Measurements from ENCODE around the gene PDE4D.
A peak's percentile ranks its signal among the peaks of the same experiment; 100 is the strongest.

Gene PDE4D

DNA sequence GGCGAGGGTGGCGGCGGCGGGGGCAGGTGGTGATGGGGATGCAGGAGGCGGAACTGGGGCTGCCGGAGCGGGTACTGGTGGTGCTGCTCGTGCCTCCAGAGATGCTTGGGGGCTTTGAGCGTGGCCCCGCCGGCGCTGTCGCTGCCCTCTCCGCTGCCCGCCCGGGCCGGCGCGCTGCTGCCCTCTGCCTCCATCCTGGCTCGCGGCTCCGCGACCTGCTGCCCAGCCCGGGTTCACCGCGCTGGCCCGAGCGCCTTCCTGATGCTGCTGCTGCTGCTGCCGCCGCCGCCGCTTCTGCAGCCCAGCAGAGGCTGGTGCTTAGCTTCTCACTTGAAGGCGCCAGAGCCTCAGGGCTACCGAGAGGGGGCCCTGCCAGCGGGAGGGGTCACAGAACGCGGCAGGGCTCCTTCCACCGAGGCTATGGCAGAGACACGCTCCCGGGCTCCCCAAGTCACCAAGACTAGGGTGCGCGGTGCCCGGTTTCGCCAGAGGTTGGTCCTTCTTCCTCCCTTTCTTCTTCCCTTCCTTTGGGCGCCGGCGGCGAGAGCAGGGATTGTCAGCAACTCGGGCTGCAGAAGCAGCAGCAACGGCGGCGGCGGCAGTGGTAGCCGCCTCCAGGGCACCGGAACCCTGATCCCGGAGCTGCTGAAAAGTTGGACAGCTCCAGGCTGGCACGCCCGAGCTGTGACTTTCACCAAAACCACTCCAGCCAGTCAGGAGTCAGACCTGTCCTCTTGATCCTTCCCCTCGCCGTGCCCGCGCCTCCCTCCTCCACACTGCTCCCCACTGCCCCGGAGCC, at the start of gene PDE4D:
Gene PDE4D (minus strand): TSS at position 298 of the 799 bp plus-strand sequence.
- in situ Hi-C loops (cut with MboI; ENCODE audit: low sequenced_read_pairs): no loop called here
- Histone ChIP-seq H3K27me3 (ENCODE audit: low read depth) (peaks cover 26% of the 10 kb centered on the region), H3K4me3 (no peak within 1 kb of the TSS), H3K9me3 (no peaks in the 10 kb centered on the region), H3K4me1 (no peaks in the 10 kb centered on the region), H3K36me3 (replicated peaks) (no peaks in the 10 kb centered on the region)
- DNase-seq (ENCODE audit: low spot score in 2 of 2): peak in 1 of 2 experiments; percentile 37

DNA sequence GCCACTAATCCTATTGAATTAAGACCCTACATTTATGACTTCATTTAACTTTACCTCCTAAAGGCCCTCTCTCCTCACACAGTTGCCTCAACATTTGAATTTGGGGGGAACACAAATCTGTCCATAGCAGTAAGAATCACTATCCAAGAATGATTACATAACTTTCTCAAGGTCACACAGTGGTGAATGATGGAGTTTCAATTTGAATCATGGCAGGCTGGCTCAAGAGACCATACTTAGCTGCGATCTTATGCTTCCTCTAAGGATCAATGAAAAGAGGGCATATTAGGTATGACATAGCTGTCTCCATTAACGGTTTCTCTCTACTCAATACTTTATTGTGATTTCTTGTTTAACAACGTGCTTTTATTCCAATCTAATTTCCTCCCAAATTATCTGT, 44.1 kb upstream of the PDE4D start:
- Histone ChIP-seq H3K4me1 (no peaks in the 10 kb centered on the region), H3K36me3 (replicated peaks) (no peaks in the 10 kb centered on the region), H3K9me3 (no peaks in the 10 kb centered on the region), H3K4me3 (no peak overlapping the region), H3K27me3 (ENCODE audit: low read depth) (no peaks in the 10 kb centered on the region)
- in situ Hi-C loops (cut with MboI; ENCODE audit: low sequenced_read_pairs): no loop called here
- no peak for DNase-seq (ENCODE audit: low spot score in 2 of 2)

DNA sequence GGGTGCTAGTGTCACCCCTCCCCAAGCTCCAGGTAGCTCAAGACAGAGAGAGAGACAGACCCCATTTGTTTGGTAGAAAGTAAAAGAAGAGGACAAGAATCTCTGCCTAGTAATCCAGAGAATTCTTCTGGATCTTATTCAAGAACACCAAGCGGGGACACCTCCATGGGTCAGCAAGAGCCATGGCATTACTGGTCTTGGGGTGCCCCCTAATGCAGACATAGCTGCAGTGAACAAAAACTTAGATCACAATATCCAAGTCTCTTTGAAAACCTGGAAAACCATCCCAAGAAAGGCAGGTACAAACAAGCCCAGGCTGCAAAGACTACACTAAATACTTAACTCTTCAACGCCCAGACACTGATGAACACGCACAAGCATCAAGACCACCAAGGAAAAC, 29.9 kb upstream of the PDE4D start:
- Histone ChIP-seq H3K9me3 (no peaks in the 10 kb centered on the region), H3K36me3 (replicated peaks) (no peaks in the 10 kb centered on the region), H3K27me3 (ENCODE audit: low read depth) (no peaks in the 10 kb centered on the region), H3K4me1 (no peaks in the 10 kb centered on the region), H3K4me3 (no peak overlapping the region)
- in situ Hi-C loops (cut with MboI; ENCODE audit: low sequenced_read_pairs): no loop called here
- no peak for DNase-seq (ENCODE audit: low spot score in 2 of 2)

DNA sequence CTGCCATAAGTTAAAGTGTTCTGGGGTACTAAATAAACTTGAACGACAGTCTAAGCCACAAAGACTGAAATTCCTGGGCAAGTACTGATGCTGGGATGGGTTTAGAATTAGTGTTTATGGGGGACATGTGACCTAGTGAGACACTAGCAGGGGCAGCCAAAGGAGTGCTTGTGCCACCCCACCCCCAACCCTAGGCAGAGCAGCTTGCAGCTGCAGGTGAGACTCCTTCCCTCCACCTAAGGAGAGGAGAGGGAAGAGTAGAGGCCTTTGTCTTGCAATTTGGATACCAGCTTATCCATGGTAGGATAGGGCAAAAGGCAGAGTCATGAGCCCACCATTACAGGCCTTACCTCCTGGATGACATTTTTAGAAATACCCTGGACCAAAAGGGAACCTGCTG, 28.7 kb upstream of the PDE4D start:
- H3K4me3 ChIP-seq: no peak overlapping the region
- H3K36me3 ChIP-seq (replicated peaks): no peaks in the 10 kb centered on the region
- in situ Hi-C loops (cut with MboI; ENCODE audit: low sequenced_read_pairs): no loop called here
- no peak for DNase-seq (ENCODE audit: low spot score in 2 of 2)
- no peaks in the 10 kb centered on the region for H3K27me3 ChIP-seq (ENCODE audit: low read depth)
- no peaks in the 10 kb centered on the region for H3K4me1 ChIP-seq
- no peaks in the 10 kb centered on the region for H3K9me3 ChIP-seq

DNA sequence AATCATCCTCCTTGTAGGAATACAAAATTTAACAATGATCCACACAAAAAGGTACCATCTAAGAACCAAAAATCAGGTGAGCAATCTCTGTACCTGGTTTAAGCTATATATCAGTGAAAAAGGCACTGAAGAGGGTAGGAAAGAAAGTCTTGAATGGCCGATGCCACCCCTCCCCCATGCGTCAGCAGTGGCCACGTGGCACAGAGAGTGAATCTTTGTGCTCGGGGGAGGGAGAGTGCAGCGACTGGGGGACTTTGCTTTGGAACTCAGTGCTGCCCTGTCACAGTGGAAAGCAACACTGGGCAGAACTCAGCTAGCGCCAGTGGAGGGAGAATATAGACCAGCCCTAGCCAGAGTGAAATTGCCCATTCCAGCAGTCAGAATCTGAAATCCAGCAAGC, 28.3 kb upstream of the PDE4D start:
- in situ Hi-C loops (cut with MboI; ENCODE audit: low sequenced_read_pairs): no loop called here
- Histone ChIP-seq H3K27me3 (ENCODE audit: low read depth) (no peaks in the 10 kb centered on the region), H3K4me1 (no peaks in the 10 kb centered on the region), H3K4me3 (no peak overlapping the region), H3K9me3 (no peaks in the 10 kb centered on the region), H3K36me3 (replicated peaks) (no peaks in the 10 kb centered on the region)
- no peak for DNase-seq (ENCODE audit: low spot score in 2 of 2)

DNA sequence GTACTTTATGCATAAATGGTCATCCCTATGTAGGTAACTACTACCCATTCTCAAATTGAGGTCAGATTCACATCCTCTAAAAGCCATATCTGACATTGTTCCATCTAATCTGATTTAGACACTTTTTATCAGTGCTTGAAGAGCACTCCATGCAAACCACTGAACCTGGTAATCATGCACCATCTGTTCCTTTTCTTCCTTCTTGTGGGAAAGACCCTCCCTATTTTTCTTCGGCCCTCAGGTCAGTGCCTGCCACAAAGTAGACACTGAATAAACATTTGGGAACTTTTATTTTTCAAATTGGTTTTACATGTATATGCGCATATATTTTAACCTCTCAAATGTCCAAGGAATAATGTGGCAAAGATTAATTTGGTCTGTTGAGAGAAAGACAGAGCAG, 26.0 kb upstream of the PDE4D start:
- no peak overlapping the region for H3K4me3 ChIP-seq
- no peaks in the 10 kb centered on the region for H3K4me1 ChIP-seq
- no peaks in the 10 kb centered on the region for H3K9me3 ChIP-seq
- H3K27me3 ChIP-seq (ENCODE audit: low read depth): peaks cover 3% of the 10 kb centered on the region; the same call in 1 of the 2 replicates
- in situ Hi-C loops (cut with MboI; ENCODE audit: low sequenced_read_pairs): no loop called here
- no peaks in the 10 kb centered on the region for H3K36me3 ChIP-seq (replicated peaks)
- no peak for DNase-seq (ENCODE audit: low spot score in 2 of 2)

DNA sequence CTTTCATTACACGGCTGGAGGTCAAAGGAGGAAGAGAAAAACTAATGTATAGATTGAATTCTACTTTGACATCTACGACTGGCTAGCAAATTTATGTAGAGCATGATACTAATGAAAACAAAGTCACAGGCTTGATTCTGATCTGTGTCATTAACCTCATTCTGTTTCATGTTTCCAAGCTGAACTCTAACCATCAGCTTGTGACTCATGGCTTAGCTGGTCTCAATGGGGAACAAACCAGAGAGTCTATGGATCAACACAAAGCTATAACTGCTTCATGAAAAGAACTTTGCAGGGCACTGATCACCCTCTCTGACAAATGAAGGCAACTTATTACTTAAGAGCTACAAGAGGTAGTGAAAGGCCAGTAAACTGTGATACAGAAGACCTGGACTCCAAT, 23.6 kb upstream of the PDE4D start:
- in situ Hi-C loops (cut with MboI; ENCODE audit: low sequenced_read_pairs): no loop called here
- H3K9me3 ChIP-seq: no peaks in the 10 kb centered on the region
- no peaks in the 10 kb centered on the region for H3K36me3 ChIP-seq (replicated peaks)
- no peaks in the 10 kb centered on the region for H3K4me1 ChIP-seq
- H3K27me3 ChIP-seq (ENCODE audit: low read depth): peaks cover 3% of the 10 kb centered on the region; the same call in 1 of the 2 replicates
- no peak overlapping the region for H3K4me3 ChIP-seq
- no peak for DNase-seq (ENCODE audit: low spot score in 2 of 2)

DNA sequence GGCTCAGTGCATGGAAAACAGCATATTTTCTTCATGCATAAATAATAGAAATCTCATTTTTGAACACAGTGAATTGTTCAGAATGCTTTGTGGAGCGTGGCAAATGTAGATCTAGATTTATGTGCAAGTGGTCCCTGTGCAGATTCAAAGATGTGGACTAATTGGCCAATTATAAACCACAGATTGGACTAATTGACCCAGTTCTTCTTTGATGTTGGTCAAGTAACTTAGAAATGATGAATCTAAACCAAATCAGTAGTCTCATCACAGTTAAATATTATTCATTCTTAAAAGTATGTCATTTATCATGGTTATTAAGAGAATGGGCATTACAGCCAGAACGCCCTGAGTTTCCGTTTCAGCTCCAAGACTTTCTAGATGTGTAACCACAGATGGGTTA, 11.7 kb upstream of the PDE4D start:
- Histone ChIP-seq H3K4me3 (no peak overlapping the region), H3K4me1 (no peaks in the 10 kb centered on the region), H3K27me3 (ENCODE audit: low read depth) (peaks cover 11% of the 10 kb centered on the region), H3K36me3 (replicated peaks) (no peaks in the 10 kb centered on the region), H3K9me3 (no peaks in the 10 kb centered on the region)
- DNase-seq (ENCODE audit: low spot score in 2 of 2): no peak
- in situ Hi-C loops (cut with MboI; ENCODE audit: low sequenced_read_pairs): no loop called here

DNA sequence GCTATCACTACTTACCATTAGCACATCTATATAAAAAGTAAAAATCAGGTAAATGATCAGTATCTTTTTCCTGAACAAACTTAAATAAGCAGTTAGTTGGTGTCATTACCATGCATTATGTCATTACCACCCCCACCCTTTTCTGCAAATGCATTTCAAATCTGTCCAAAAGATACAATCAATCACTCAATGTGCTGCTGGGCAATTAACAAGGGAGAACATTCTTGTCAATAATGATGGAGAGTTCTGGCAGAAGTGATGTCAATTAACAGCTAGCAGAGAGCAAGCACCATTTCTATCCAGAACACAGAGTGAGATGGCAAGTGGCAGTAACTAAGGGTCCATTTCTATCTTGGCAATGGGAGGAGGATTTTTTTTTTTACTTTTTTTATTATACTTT, 3.5 kb upstream of the PDE4D start:
- DNase-seq (ENCODE audit: low spot score in 2 of 2): no peak
- Histone ChIP-seq H3K4me3 (no peak overlapping the region), H3K9me3 (no peaks in the 10 kb centered on the region), H3K4me1 (no peaks in the 10 kb centered on the region), H3K36me3 (replicated peaks) (no peaks in the 10 kb centered on the region), H3K27me3 (ENCODE audit: low read depth) (peaks cover 22% of the 10 kb centered on the region)
- in situ Hi-C loops (cut with MboI; ENCODE audit: low sequenced_read_pairs): no loop called here

DNA sequence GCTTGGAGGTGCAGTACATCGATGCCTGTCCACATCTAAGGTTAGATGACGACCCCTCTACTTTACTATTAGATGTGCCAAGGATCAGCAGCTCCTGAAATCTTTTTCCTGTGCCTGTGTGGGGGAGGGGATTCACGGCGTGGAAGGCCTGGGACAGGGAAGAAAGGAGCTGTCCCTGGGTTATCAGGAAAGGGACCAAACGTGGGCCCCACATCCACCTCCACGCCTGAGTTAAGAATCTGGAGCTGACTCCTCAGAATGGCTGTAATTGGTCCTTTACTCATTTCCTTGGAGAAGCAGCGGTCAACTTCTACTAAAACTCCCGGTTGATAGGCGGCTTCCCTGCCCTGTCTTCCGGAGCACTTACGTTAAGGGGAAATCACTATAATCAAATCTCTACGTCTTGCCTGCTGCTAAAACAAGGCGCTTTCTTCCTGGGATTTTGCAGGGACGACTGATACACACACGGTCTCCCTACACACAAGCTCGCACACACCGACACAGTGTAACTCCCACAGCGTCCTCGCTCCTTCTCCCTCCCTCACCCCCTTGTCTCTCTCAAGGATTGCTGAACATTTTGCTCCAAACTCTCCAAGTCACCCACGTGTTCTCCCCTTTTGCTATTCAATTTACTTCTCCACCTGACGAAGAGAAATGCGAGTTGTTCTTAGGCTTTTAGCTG, 1.4 kb downstream of the PDE4D start:
- in situ Hi-C loops (cut with MboI; ENCODE audit: low sequenced_read_pairs): no loop called here
- H3K36me3 ChIP-seq (replicated peaks): no peaks in the 10 kb centered on the region
- H3K27me3 ChIP-seq (ENCODE audit: low read depth): peaks cover 26% of the 10 kb centered on the region
- no peaks in the 10 kb centered on the region for H3K4me1 ChIP-seq
- H3K4me3 ChIP-seq: no peak overlapping the region
- H3K9me3 ChIP-seq: no peaks in the 10 kb centered on the region
- DNase-seq (ENCODE audit: low spot score in 2 of 2): no peak

DNA sequence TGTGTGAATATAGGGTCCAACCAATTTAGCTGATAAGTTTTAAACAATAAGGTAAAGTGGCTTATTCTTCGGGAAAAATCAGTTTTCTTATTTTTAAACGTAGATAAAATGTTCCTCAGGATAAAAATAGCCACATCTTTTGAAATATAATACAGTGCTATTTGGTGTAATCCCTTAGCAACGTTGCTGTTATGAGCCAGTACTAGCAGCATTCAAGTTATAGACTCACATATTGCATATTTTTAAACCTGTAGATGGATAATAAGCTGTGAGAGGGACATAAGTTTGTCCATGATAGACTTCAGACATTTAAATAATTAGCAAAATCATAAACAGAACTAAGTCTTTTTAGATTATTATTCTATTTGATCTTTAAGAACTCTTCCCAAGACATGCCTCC, 6.3 kb downstream of the PDE4D start:
- no peaks in the 10 kb centered on the region for H3K4me1 ChIP-seq
- H3K27me3 ChIP-seq (ENCODE audit: low read depth): peaks cover 6% of the 10 kb centered on the region
- in situ Hi-C loops (cut with MboI; ENCODE audit: low sequenced_read_pairs): no loop called here
- no peaks in the 10 kb centered on the region for H3K9me3 ChIP-seq
- DNase-seq (ENCODE audit: low spot score in 2 of 2): no peak
- H3K36me3 ChIP-seq (replicated peaks): no peaks in the 10 kb centered on the region
- H3K4me3 ChIP-seq: no peak overlapping the region

DNA sequence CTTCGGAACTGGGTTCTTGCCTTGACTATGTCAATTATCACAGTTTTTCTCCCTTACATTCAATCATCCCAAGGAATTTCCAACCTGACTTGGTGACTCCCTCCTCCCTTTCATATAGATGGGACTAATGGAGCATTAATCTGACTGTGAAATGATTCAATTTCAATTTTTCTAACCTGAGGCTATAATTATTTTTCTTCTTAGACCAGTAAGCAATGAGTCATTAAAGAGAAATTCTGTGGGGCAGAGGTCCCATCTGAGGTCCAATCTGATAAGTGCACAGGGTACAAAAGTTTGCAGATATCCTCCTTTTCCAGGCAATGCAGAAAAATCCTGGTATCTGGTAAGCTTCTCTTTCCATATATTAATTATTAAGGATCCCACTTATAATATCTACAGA, 18.9 kb downstream of the PDE4D start:
- no peaks in the 10 kb centered on the region for H3K27me3 ChIP-seq (ENCODE audit: low read depth)
- H3K4me3 ChIP-seq: no peak overlapping the region
- no peaks in the 10 kb centered on the region for H3K9me3 ChIP-seq
- no peaks in the 10 kb centered on the region for H3K36me3 ChIP-seq (replicated peaks)
- no peaks in the 10 kb centered on the region for H3K4me1 ChIP-seq
- no peak for DNase-seq (ENCODE audit: low spot score in 2 of 2)
- in situ Hi-C loops (cut with MboI; ENCODE audit: low sequenced_read_pairs): no loop called here

DNA sequence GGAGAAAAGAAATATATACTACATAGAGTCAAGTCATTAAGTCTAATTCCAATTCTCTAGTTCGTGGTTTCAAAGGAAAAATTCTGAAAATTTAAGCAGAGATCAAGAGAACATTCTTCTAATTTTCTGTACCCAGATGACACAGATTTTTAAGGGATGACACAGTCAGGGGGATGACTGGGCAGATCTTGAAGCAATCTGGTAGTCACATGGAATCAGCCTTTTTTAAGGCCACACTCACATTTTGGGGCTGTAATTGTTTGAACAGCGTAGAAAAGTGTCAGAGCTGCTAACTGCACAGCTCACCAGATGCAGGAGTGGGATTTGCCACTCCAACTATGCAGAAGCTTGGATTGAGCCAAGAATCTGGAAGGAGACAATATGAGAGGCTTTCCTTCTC, 20.4 kb downstream of the PDE4D start:
- Histone ChIP-seq H3K27me3 (ENCODE audit: low read depth) (no peaks in the 10 kb centered on the region), H3K4me1 (no peaks in the 10 kb centered on the region)
- DNase-seq (ENCODE audit: low spot score in 2 of 2): no peak

DNA sequence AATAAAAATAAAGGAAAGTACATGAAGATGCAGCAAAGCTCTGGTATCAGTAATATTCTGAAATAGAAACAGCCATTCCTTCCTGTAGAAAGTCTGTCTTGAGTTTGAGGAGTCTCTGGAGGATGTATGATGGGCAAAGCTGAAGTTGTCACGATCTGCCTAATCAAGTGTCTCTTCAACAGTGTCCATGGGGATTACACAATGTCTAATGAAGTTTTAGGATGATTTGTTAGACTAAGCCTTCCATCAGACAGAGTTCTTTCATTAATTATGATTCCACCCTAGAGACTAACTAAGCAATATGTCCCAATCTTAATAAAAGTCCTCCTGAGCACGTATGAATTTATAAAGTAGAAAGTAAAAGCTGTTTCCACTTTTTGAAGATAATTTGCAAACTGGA, 26.9 kb downstream of the PDE4D start:
- H3K4me3 ChIP-seq: no peak overlapping the region
- H3K4me1 ChIP-seq: no peaks in the 10 kb centered on the region
- H3K27me3 ChIP-seq (ENCODE audit: low read depth): no peaks in the 10 kb centered on the region
- no peaks in the 10 kb centered on the region for H3K36me3 ChIP-seq (replicated peaks)
- no peaks in the 10 kb centered on the region for H3K9me3 ChIP-seq
- DNase-seq (ENCODE audit: low spot score in 2 of 2): no peak
- in situ Hi-C loops (cut with MboI; ENCODE audit: low sequenced_read_pairs): no loop called here

More for the DNA sequence above, 20.4 kb downstream of the PDE4D start:
- Histone ChIP-seq H3K36me3 (replicated peaks) (no peaks in the 10 kb centered on the region), H3K4me3 (no peak overlapping the region), H3K9me3 (no peaks in the 10 kb centered on the region)
- in situ Hi-C loops (cut with MboI; ENCODE audit: low sequenced_read_pairs): no loop called here

Measured in HAP-1 (cell line).